HG03025 (cell line): ENCODE measurements around the gene SCAMP3.
"Not testable (repeated sequence)": the region's sequence is repeated elsewhere in the genome, so short reads cannot be mapped to it uniquely, and the experiment has no call there.

Experiments
- ATAC-seq: cut with Tn5 transposase; IDR thresholded peaks from one replicate; pipeline ENCODE4 v1.9.1; 2021; ENCODE audit warnings: mild to moderate bottlenecking, moderate library complexity; ENCODE audit not compliant: unreplicated experiment, low FRiP score

Gene SCAMP3

DNA sequence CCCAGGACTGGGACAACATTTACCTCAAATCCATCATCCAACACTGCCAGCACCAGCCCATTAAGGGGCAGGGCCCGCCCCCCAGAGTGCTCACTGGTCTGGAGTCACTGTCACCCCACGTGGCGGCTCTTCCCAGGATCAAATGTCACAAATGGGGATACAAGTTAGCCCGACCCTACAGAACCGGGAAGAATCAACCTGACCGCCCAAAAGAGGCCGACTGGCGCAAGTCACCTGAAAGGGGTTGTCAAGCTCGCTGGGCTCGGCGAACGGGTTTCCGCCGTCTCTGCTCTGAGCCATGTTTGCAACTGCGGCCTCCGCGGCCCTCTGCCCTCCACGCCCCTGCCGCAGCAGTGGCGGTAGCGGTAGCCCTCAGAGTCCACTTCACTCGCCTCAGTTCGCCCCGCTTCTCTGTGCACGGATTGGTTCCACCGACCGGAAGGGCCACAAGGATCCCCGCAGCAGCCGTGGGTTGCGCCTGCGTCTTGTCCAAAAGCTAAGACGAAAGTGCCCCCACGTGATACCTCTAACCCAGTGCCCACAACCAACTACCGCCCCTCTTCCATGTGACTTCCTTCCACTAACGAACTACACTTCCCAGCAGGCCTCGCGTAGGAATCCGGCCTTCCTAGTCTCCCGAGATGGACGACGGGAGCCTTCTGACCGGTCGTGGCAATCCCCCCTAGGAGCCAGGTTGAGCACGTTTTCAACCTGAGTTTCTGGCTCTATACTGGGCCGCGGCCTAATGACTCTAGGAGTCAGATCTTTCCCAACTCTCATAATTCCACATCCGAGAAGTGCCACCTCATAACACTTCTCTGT lies at the start of gene SCAMP3:
Gene SCAMP3, minus strand, starts transcription at position 509 of the 822 bp plus-strand sequence. Its CDS starts 209 bp downstream, at position 300.
- peak; percentile 85 for ATAC-seq

DNA sequence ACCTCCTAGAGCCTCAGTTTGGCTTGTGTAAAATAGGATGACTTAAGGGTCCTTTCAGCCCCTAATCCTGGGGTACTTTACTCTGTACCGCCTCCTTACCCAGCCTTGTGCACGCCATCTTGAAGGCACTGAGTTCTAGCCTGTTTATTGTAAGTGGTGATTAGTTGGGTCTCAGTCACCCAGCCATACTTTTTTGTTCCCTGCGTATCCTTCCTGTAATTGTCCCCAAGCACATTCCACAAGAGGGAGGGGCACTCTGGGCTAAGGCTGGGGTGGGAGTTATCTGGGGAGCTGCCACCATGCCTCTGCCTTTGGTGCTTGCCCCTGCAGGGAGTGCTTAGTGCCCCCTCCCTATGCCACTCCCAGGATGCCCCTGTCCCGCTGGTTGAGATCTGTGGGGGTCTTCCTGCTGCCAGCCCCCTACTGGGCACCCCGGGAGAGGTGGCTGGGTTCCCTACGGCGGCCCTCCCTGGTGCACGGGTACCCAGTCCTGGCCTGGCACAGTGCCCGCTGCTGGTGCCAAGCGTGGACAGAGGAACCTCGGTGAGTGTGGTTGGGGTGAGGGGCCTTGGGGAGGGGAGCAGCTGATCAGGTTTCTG lies 47.4 kb upstream of the SCAMP3 start:
- ATAC-seq = no peak

DNA sequence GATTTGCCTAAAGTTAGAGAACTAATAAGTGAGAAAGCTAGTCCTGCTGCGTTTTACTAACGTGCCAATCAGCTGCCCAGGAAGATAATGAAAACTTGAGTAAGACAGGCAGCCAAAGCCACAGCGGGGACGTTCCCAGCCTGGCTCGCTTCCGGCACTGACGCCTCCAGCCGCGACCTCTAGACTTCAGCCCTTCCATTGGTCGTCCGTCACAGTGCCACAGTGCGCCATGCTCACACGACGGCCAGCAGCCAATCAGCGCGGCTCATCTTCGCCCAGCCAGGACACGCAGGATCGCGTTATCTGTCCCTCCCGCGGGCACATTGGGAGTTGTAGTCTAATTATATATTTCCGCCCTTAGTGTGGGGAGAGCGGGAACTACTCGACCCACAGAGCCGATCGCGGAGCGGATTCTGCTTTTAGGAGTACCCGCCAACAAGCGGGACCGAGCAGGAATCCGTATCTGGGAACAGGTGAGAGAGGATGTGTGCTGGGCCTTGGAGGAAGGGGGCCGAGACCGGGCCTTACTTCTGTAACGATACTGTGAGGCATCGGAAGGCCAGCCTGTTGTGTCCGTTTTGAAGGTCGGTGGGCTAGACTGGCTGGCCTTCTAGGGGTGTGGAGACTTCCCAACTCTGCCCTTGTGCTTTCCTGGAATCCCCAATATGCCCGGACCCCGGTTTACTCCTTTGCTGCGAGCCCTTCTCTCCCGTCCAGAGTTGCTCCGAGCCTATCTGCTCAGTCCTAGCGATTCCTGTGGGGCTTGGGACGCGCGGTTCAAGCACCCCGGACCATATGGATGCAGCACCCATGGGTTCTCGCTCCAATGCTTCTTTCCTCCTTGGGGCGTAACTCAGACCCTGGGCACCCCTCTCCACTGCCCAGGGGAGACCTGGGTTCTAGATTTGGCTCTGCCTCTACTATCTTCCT lies 46.6 kb upstream of the SCAMP3 start, which contains the start of gene FDPS:
Gene FDPS, plus strand, starts transcription at position 374 of the 930 bp plus-strand sequence. CDS start 924 bp downstream, outside the sequence.
- peak; percentile 84 for ATAC-seq

DNA sequence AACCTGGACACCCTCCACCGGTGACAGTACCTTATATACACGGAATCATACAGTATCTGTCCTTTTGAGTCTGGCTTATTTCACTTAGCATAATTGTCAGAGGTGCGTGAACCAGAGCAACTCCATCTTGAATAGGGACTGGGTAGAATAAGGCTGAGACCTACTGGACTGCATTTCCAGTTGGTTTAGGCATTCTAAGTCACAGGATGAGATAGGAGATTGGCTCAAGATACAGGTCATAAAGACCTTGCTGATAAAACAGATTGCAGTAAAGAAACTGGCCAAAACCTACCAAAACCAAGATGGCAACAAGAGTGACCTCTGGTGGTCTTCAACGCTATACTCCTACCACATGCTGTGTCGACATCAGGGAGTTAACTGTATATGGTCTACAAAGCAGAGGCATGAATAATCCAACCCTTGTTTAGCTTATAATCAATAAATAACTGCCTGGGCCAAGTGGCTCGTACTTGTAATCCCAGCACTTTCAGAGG lies 45.1 kb upstream of the SCAMP3 start:
- no peak for ATAC-seq

DNA sequence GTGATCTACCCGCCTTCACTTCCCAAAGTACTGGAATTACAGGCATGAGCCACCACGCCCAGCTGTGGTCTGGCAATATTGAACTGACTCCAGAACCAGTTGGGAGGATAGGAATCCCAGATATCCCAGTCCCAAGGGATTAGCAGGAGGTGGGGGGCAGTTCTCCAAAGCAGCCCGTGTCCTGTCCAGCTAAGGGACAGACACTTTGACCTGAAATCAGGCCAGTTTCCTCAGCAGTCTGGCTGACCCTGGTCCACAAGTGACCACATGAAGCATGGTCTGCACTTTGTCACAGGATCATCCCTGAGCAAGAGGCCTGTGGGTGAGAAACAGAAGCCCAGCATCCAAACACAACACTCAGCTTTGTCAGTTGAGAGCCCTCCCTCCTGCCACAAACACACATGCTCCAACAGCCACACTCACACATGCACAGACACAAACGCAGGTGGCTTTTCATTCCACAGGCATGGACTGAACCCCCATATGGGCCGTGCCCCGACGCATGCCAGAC lies 43.8 kb upstream of the SCAMP3 start:
- ATAC-seq = no peak

DNA sequence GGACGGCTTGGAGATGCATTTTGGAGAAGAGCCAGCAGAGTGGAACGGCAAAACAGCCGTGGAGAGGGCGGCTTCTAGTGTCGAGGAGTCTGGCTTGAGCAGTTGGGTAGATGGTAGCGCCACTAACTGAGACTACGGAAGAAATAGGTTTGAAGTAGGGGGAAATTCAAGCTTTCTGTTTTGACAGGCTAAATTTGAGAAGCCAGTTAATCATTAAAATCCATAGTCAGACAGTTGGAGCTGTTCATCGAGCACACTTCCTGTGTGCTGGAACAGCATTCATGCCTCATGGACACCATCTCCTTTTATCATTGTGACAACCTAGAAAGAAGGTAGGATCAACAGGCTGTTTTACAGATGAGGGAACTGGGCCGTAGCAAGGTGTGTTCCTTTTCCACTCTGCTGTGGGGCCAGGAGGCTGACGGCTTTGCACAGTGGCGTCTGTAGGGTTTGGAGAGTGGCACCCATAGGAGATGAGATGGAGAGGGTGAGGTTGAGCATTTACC lies 42.5 kb upstream of the SCAMP3 start:
- ATAC-seq = no peak

DNA sequence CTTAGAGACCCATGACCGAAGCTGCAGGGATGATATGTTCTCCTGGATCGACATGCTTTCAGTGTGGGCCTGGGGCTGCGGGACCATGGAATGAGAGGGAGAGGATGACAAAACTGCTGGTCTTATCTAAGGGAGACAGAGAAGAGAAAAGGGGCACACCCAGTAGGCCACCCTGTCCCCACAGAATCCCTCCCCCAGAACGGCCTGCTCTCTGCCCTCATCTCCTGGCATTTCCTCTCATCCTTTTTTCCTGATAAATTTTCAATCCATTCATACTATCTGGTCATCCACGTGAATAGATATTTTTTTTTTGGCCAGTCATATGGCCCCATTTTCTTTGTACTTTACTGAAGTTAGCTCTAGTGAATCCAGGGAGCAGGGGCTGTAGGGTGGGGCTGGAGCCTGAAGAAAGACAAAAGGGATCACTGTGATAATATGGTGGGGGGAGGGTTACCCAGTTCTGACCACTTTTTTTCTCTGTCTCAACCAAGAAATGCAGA lies 39.2 kb upstream of the SCAMP3 start, which contains the start of gene PKLR:
Gene PKLR, minus strand, starts transcription at position 97 of the 500 bp plus-strand sequence. Its CDS starts 43 bp downstream, at position 54.
- ATAC-seq = no peak

DNA sequence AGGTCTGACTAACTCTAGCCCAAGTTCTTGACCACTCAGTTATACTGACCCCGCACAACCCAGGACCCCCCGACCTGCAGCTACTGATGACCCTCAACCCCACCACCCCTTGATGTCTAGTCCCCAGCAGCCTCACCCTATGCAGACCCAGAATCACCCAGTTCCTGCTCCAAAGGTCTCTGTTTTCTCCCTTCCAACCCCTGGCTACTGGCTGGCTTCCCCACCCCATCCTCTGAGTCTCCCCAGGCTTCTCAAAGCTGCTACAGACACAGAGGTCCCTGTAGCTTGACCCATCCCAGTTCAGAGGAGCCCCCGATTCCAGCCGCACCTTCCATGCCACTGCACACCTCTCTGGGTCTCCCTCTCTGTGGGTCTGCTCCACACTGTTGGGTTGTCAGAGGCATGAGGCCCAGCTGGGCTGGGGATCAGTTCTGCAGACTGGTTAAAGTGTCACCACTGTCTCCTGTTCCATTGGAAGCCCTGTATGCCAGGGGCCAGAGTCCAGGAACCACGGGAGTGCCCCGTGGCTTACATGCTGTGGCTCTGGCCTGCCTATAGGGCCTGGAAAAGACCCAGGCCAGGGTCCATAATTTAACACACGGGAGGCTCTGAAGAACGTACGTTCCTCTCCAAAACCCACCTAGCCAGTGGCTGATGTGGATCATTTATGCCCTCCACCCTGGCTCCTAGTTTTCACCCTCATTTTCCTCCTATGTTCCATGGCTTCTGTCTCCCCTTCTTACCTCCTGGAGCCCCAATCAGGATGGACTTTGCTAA lies 38.6 kb upstream of the SCAMP3 start:
- no peak for ATAC-seq

DNA sequence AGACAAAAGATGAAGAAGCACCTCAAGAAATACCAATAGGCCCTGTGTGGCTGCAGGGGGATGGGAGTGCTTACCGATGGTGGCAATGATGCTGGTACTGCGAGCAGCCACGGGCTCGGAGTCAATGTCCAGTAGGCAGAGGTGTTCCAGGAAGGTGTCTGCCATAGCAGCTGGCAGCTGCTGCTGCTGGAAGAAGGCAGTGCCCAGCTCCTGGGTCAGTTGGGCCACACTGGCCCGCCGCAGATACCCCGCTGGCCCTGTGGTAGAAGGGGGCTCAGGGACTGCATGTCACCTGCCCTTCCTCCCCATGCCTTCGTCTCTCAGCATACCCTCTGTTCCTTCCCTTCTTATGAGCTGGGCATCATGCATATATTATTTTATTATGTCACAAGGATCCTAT lies 37.9 kb upstream of the SCAMP3 start:
- ATAC-seq = no peak

DNA sequence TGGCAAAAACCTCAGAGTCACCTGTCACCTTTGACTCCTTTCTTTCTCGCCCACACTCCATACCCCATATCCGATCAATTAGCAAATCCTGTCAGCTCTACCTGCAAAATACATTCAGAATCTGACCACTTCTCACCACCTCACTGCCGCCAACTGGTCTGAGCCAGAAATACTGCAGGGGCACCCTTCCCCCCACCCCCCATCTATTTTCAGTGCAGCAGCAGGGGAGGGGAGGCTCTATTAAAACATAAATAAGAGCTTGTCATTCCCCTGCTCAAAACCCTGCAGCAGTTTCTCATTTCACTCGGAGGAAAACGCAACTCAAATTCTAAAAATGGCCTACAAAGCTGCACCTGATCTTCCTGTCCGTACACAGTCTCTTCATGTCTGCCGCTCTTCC lies 35.2 kb upstream of the SCAMP3 start:
- no peak for ATAC-seq

DNA sequence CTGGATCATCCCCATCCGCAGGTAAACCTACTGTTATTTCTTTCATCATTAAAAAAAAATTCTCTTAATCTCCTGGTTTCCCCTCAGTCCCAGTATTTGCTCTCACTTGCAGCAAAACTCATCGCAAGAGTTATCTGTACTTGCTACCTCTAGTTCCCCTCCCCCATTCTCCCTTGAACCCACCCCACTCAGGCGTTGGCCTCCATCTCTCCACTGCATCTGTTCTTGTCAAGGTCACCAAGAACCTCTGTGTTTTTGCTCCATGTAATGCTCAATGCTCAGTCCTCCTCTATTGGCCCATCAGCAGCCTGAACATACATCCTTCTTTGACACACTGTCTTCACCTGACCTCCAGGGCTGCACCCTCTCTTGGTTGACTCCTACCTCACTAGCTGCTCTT lies 34.5 kb upstream of the SCAMP3 start:
- no peak for ATAC-seq

DNA sequence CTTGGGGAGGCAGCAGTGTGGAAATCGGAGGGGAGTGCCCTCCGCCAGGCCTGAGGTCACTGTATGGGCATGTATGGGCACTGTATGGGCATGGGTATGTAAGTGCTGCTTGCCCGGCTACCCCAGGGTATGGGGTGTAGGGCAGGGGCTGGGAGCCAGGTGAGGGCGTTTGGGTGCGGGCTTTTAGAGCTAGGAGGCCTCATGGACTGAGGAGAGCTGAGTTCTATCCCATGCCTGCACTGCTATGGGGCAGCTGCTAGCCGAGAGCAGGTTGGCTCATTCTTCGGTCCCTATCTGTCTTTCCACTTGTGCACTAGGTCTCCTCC lies 33.7 kb upstream of the SCAMP3 start:
- no peak for ATAC-seq

DNA sequence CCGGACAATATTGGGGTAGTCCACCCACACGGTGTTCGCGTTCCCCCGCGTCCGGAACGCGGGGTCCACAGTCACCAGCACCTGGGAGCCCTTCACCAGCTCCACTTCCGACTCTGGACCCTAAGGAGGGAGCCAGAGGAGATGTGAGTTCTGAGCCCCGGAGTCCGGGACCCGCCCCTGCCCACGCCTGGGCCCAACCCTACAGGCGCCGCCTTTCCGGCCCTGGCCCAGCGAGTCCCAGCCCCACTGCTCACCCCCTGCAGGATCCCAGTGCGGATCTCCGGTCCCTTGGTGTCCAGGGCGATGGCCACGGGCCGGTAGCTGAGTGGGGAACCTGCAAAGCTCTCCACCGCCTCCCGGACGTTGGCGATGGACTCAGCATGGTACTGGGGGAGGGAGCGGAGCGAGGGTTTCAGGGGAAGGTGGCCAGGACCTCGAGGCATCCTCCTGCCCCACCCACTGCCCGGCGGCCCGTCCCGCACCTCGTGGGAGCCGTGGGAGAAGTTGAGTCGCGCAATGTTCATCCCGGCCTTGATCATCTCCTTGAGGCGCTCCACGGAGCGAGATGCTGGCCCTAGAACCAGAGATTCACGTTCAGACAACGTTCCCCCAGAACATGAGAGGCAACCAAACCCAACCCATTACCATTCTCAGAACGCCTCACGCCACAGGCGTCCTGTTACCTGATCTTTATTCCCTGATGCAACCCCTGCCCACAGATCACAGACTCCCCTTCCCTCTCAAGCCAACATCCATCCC lies 33.2 kb upstream of the SCAMP3 start:
- no peak for ATAC-seq

DNA sequence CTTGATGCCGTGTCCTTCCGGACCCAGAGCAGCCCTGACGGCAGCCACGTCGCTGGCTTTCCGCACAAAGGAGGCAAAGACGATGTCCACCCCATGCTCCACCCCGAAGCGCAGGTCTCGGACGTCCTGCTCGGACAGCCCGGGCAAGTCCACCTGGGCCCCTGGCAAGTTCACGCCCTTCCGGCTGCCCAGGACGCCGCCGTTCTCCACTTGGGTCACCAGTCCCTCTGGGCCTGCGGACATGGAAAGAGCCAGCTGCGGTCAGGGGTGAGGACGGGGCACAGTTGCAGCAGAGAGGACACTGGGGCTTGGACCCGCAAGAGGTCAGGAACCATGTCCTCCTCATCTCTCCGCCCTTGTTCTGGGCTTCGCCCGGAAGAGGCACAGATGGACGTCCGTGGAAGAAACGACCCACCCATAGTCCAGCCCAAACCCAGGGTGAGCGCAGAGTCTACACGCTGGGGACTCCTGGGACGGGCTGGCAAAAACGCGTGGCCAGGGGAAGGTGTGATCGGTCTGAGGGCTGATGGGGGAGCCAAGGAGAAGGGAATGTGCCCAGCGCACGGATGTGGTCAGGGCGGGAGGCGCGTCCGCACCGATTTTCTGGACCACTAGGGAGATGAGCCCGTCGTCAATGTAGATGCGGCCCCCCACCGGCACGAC lies 32.5 kb upstream of the SCAMP3 start:
- ATAC-seq = no peak

DNA sequence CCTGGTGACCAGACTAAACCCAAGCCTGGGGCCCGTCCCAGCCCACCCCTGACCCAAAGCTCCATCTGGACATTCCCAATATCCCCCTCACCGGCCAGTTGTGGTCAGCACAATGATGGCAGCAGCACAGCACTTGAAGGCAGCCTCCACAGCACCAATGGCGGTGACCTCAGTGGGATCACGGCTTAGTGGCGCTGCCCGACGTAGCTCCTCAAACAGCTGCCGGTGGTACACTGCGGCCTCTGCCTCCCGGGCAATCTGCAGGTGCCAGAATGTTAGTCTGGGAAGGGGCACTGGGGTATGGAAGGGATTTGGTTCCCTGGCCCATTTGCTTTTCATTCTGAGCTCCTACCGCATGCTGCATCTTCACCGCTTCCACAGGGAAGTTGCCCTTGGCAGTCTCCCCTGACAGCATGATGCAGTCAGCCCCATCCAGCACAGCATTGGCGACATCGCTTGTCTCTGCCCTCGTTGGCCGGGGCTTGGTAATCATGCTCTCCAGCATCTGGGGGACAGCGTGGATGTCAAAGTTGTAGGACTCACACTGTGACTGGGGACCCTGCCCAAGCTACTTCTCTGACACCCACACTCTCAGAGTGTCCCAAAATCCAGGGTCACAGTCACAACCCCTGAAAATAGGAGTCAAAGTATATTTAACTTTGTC lies 31.1 kb upstream of the SCAMP3 start:
- no peak for ATAC-seq

DNA sequence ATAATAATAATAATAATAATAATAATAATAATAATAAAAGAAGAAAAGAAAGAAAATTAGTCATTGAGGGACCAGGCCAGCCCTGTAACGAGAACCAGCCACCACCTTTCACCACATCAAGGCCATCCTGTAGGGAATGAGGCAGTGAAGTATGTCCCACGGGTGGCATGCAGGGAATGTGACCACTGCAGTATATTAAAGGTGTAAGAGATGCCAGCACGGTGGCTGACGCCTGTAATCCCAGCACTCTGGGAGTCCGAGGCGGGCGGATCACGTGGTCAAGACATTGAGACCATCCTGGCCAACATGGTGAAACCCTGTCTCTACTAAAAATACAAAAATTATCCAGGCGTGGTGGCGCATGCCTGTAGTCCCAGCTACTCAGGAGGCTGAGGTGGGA lies 28.8 kb upstream of the SCAMP3 start:
- not testable (repeated sequence) for ATAC-seq

DNA sequence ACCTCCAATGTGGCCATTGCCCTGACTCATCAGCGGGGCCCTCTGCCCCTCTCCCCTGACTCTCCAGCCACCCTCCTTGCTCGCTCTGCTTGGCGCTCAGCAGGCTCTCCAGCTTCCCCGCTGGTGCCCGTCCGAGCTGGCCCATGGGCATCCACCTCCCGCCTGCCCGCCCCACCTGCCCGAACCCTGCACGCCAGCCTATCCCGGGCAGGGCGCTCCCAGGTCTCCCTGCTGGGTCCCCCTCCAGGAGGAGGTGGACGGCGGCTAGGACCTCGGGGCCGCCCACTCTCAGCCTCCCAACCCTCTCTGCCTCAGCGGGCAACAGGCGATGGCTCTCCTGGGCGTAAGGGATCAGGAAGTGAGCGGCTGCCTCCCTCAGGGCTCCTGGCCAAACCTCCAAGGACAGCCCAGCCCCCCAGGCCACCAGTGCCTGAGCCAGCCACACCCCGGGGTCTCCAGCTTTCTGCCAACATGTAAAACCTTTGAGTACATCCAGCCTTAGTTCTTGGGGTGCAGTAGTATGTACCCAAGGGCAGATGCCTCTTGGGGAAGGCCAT lies 25.9 kb upstream of the SCAMP3 start:
- ATAC-seq = no peak
